IMR-90 (cell line): ENCODE data around the gene POR. TPM values are rescaled to one million over a fixed set of nuclear protein-coding genes. Genes with fewer than 3 reads are reported as not detected.

Source experiments
- ATAC-seq: fragments of 200-7000 bp; cut with Tn5 transposase; 2 replicates; pipeline ENCODE4 v1.9.1; 2020; ENCODE audit warnings: low read depth, mild to moderate bottlenecking, moderate library complexity
- BruUV-seq: library from RNA; stranded (reverse); fragments of 400-500 nt; replicated peaks from 2 replicates; lab custom pipeline; 2021; lab: Mats Ljungman, UMichigan
- CTCF ChIA-PET: fragments of 300-600 bp; formaldehyde crosslinking; extraction: SDS; loops from one replicate; lab custom pipeline; 2021; ENCODE audit warnings: antibody characterized with exemption; lab: Yijun Ruan, JAX
- POLR2A ChIA-PET: fragments of 300-600 bp; sonication (Branson Sonifier 250); formaldehyde crosslinking; loops from one replicate; lab custom pipeline; 2022; ENCODE audit warnings: antibody characterized with exemption; ENCODE audit not compliant: unreplicated experiment; lab: Charles Lee
- DNase-seq: peaks from one replicate; pipeline ENCODE4 v3.0.0; 2013
- H2AFZ ChIP-seq: replicated peaks from 2 replicates; pipeline ENCODE3; 2013; ENCODE audit warnings: low read length, mild to moderate bottlenecking; ENCODE audit not compliant: poor library complexity
- H2AK5ac ChIP-seq: 2 replicates; pipeline ENCODE4 v1.6.1; 2013; ENCODE audit warnings: low read depth, low read length, inconsistent platforms
- H2AK9ac ChIP-seq: replicated peaks from 2 replicates; pipeline ENCODE3; 2013; ENCODE audit warnings: mild to moderate bottlenecking, low read depth, low read length, moderate library complexity; ENCODE audit not compliant: poor library complexity
- H2BK120ac ChIP-seq: 2 replicates; pipeline ENCODE4 v1.6.1; 2013; ENCODE audit warnings: low read depth, low read length, inconsistent platforms
- H2BK15ac ChIP-seq: 3 replicates; pipeline ENCODE4 v1.6.1; 2013; ENCODE audit warnings: low read depth, low read length, inconsistent platforms
- H2BK20ac ChIP-seq: 2 replicates; pipeline ENCODE4 v1.6.1; 2013; ENCODE audit warnings: low read depth, mild to moderate bottlenecking, inconsistent platforms, low read length, moderate library complexity
- H2BK5ac ChIP-seq: 2 replicates; pipeline ENCODE4 v1.6.1; 2013; ENCODE audit warnings: mild to moderate bottlenecking, low read depth, low read length, inconsistent platforms; ENCODE audit not compliant: poor library complexity, severe bottlenecking
- H3K14ac ChIP-seq: replicated peaks from 2 replicates; pipeline ENCODE4 v1.6.1; 2013; ENCODE audit warnings: low read depth, low read length, inconsistent platforms
- H3K18ac ChIP-seq: 2 replicates; pipeline ENCODE4 v1.6.1; 2013; ENCODE audit warnings: low read depth, low read length, control low read depth
- H3K23ac ChIP-seq: 2 replicates; pipeline ENCODE4 v1.6.1; 2013; ENCODE audit warnings: low read depth, low read length, inconsistent platforms
- H3K27ac ChIP-seq: 2 replicates; pipeline ENCODE4 v1.5.1; 2013; ENCODE audit warnings: mild to moderate bottlenecking, control low read depth, low read length; ENCODE audit not compliant: insufficient read depth
- H3K27me3 ChIP-seq: 2 replicates; pipeline ENCODE4 v1.6.1; 2013; ENCODE audit warnings: low read length; ENCODE audit not compliant: control insufficient read depth, insufficient read depth
- H3K36me3 ChIP-seq: 2 replicates; pipeline ENCODE4 v1.6.1; 2013; ENCODE audit warnings: low read length, mixed read lengths; ENCODE audit not compliant: control insufficient read depth, insufficient read depth
- H3K4ac ChIP-seq: 2 replicates; pipeline ENCODE4 v1.6.1; 2013; ENCODE audit warnings: low read depth, low read length, inconsistent platforms
- H3K4me1 ChIP-seq: 2 replicates; pipeline ENCODE4 v1.6.1; 2013; ENCODE audit warnings: low read length, mixed read lengths; ENCODE audit not compliant: control insufficient read depth, insufficient read depth
- H3K4me2 ChIP-seq: 2 replicates; pipeline ENCODE4 v1.6.1; 2013; ENCODE audit warnings: low read depth, mild to moderate bottlenecking, control low read depth, low read length, moderate library complexity
- H3K4me3 ChIP-seq: 2 replicates; pipeline ENCODE4 v1.5.1; 2013; ENCODE audit warnings: low read depth, mild to moderate bottlenecking, control low read depth, low read length, moderate library complexity; ENCODE audit not compliant: insufficient read depth
- H3K56ac ChIP-seq: 2 replicates; pipeline ENCODE4 v1.6.1; 2013; ENCODE audit warnings: low read length, inconsistent platforms; ENCODE audit not compliant: insufficient read depth; ENCODE audit errors: extremely low read depth
- H3K79me1 ChIP-seq, 2 experiments: 2 replicates each; pipeline ENCODE4 v1.6.1; 2013; ENCODE audit warnings: low read length in 2 of 2, inconsistent platforms in 1 of 2, low read depth in 1 of 2
- H3K9ac ChIP-seq: 2 replicates; pipeline ENCODE4 v1.6.1; 2013; ENCODE audit warnings: low read depth, low read length, control low read depth
- H3K9me1 ChIP-seq: 2 replicates; pipeline ENCODE4 v1.6.1; 2013; ENCODE audit warnings: low read length, inconsistent platforms; ENCODE audit not compliant: insufficient read depth
- H3K9me3 ChIP-seq: 2 replicates; pipeline ENCODE4 v1.6.1; 2013; ENCODE audit warnings: low read length; ENCODE audit not compliant: control insufficient read depth, insufficient read depth
- H4K20me1 ChIP-seq: 2 replicates; pipeline ENCODE4 v1.6.1; 2013; ENCODE audit warnings: low read length, inconsistent platforms; ENCODE audit not compliant: insufficient read depth
- H4K5ac ChIP-seq: 2 replicates; pipeline ENCODE4 v1.6.1; 2013; ENCODE audit warnings: mild to moderate bottlenecking, low read depth, low read length, control low read depth
- H4K8ac ChIP-seq, 2 experiments: 2 replicates each; pipeline ENCODE4 v1.6.1; 2013; ENCODE audit warnings: low read depth in 2 of 2, low read length in 2 of 2, control low read depth in 1 of 2, inconsistent platforms in 1 of 2
- H4K91ac ChIP-seq: 2 replicates; pipeline ENCODE4 v1.6.1; 2013; ENCODE audit warnings: low read depth, low read length, inconsistent platforms; ENCODE audit not compliant: insufficient read depth
- CHD1 ChIP-seq: IDR thresholded peaks from 2 replicates; pipeline ENCODE4 v1.6.1; 2012; ENCODE audit warnings: low read depth, low read length, improper control_type of control experiment
- CTCF ChIP-seq: conservative IDR thresholded peaks from 2 replicates; pipeline ENCODE4 v1.5.1; 2012; ENCODE audit warnings: mild to moderate bottlenecking, low read depth, low read length, improper control_type of control experiment
- ELK1 ChIP-seq: fragments of 150-350 bp; IDR thresholded peaks from 2 replicates; pipeline ENCODE4 v1.6.1; 2016; ENCODE audit warnings: low read depth, mild to moderate bottlenecking, low read length, moderate library complexity, borderline replicate concordance
- FOS ChIP-seq: fragments of 150-350 bp; IDR thresholded peaks from 2 replicates; pipeline ENCODE4 v1.6.1; 2016; ENCODE audit warnings: low read depth, low read length
- MAZ ChIP-seq: IDR thresholded peaks from 2 replicates; pipeline ENCODE4 v1.6.1; 2012; ENCODE audit warnings: low read depth, mild to moderate bottlenecking, low read length, improper control_type of control experiment, moderate library complexity, borderline replicate concordance
- MXI1 ChIP-seq: IDR thresholded peaks from 2 replicates; pipeline ENCODE4 v1.6.1; 2012; ENCODE audit warnings: low read depth, mild to moderate bottlenecking, low read length, moderate library complexity, borderline replicate concordance
- NFE2L2 ChIP-seq: fragments of 150-350 bp; IDR thresholded peaks from 2 replicates; pipeline ENCODE4 v1.6.1; 2016; ENCODE audit warnings: low read depth, mild to moderate bottlenecking, low read length
- POLR2A ChIP-seq: IDR thresholded peaks from 2 replicates; pipeline ENCODE4 v1.6.1; 2012; ENCODE audit warnings: mild to moderate bottlenecking, low read depth, low read length
- RFX5 ChIP-seq: IDR thresholded peaks from 2 replicates; pipeline ENCODE4 v1.8.0; 2012; ENCODE audit warnings: low read depth, mild to moderate bottlenecking, low read length, moderate library complexity
- USF2 ChIP-seq: fragments of 150-350 bp; IDR thresholded peaks from 2 replicates; pipeline ENCODE4 v1.6.1; 2017; ENCODE audit warnings: mild to moderate bottlenecking, antibody characterized with exemption, low read length, low read depth
- WGBS, 2 experiments: methylation state at CpG; one replicate each; pipeline versions ENCODE4 v1.1.5 to v1.1.7; 2013; ENCODE audit warnings: missing lambda C conversion rate in 2 of 2; ENCODE audit not compliant: insufficient read length in 1 of 2; ENCODE audit errors: extremely low coverage in 2 of 2; 5-methylcytosine and 5-hydroxymethylcytosine counted together
- dilution Hi-C: fragments of 300-500 bp; cut with HindIII; formaldehyde crosslinking; loops from one replicate; pipeline ENCODE4 v1.14.3; 2018; ENCODE audit warnings: low sequenced_read_pairs; ENCODE audit not compliant: unreplicated experiment
- in situ Hi-C: fragments of 300-500 bp; cut with MboI; formaldehyde crosslinking; loops from 3 replicates; pipeline ENCODE4 v1.14.3; 2019; ENCODE audit warnings: low sequenced_read_pairs, inconsistent platforms, mixed read lengths
- intact Hi-C: fragments of 100-400 bp; cut with micrococcal nuclease; formaldehyde crosslinking; loops from 2 replicates; pipeline ENCODE4 v1.10.0; 2022
- polyA plus RNA-seq, 3 experiments: library from polyadenylated mRNA; depleted of rRNA; stranded (reverse); fragments of >200 nt; gene quantifications; 2 replicates each; pipeline ENCODE4 v1.2.3, GENCODE V29; 2012; ENCODE audit warnings: low replicate concordance in 1 of 3
- total RNA-seq: library from RNA; depleted of rRNA; stranded (reverse); fragments of >200 nt; gene quantifications from 2 replicates; pipeline ENCODE4 v1.2.3, GENCODE V29; 2012

POR gene
- total and polyA plus RNA-seq, 2 of the 4 experiments (the other 2 are of a cell fraction), result 25.5 to 42.2 TPM

- no peak overlapping the region for H3K4me2 ChIP-seq
- no peak overlapping the region for H3K23ac ChIP-seq
- H3K27ac ChIP-seq, result no peak overlapping the region
- no peak overlapping the region for H2AK5ac ChIP-seq
- POLR2A ChIA-PET, result interaction anchor here (0.6 kb wide), 1 partner anchor 135 kb away, joined by 5 read pairs; no protein-coding TSS in a partner anchor
- no peak overlapping the region for H3K14ac ChIP-seq
- no peak overlapping the region for H3K4me3 ChIP-seq
- no peak overlapping the region for H2BK5ac ChIP-seq
- H3K9me3 ChIP-seq, result no peaks in the 10 kb centered on the region
- ATAC-seq (no peak), DNase-seq (no peak)
- no peak overlapping the region for H2BK15ac ChIP-seq
- CTCF ChIA-PET, result no interaction called here
- no peak overlapping the region for H2AK9ac ChIP-seq
- H3K36me3 ChIP-seq, result 0 out of 2 replicates have a peak, but pooled peaks cover 3% of the 10 kb centered on the region
- H3K4me1 ChIP-seq, result no peaks in the 10 kb centered on the region
- WGBS, 2 experiments, result 46% methylated on average over 6 of the region's 14 CpGs; no CpG with 5 or more reads in 1 of the 2 experiments
- dilution Hi-C loops (no loop called here), intact Hi-C loops (no loop called here), in situ Hi-C loops (no loop called here)
- TF ChIP-seq CHD1, result no peak
- no peak for TF ChIP-seq POLR2A
- no peak for TF ChIP-seq ELK1
- no peak for TF ChIP-seq MAZ
- TF ChIP-seq FOS, result no peak
- TF ChIP-seq CTCF, result no peak
- no peak for TF ChIP-seq RFX5
- TF ChIP-seq NFE2L2, result no peak
- no peak for TF ChIP-seq USF2
- no peak for TF ChIP-seq MXI1
- peaks cover 58% of the 10 kb centered on the region for H4K20me1 ChIP-seq
- BruUV-seq, result no TSS peak
- H4K8ac ChIP-seq, result no peak overlapping the region
- H4K5ac ChIP-seq, result no peak overlapping the region
- no peak overlapping the region for H2AFZ ChIP-seq
- no peak overlapping the region for H2BK20ac ChIP-seq
- H3K18ac ChIP-seq, result no peak overlapping the region
- no peak overlapping the region for H3K9ac ChIP-seq
- no peak overlapping the region for H3K56ac ChIP-seq
- no peak overlapping the region for H4K91ac ChIP-seq
- no peak overlapping the region for H3K4ac ChIP-seq
- peaks cover 42 to 84% of the 10 kb centered on the region in 2 experiments for H3K79me1 ChIP-seq
- no peak overlapping the region for H2BK120ac ChIP-seq
- H3K9me1 ChIP-seq, result peaks cover 20% of the 10 kb centered on the region
- no peaks in the 10 kb centered on the region for H3K27me3 ChIP-seq
Observed at GRCh38 chr7:75921479-75921878, 6.5 kb downstream of the POR start.
